Measurements from ENCODE around the gene ATP8B3.

GRCh38 chr19:1857648-1858326 lies 45.7 kb upstream of the ATP8B3 start:
- no peak for TF ChIP-seq CTCF (IDR thresholded peaks at IDR 0.05)
- TF ChIP-seq POLR2A (IDR thresholded peaks at IDR 0.05), result no peak
